ENCODE data around the gene BCL2L13.
A peak's percentile ranks its signal among the peaks of the same experiment; 100 is the strongest.

Gene BCL2L13

GRCh38 chr22:17772249-17772957, 133.8 kb downstream of the BCL2L13 start:
- Histone ChIP-seq H3K36me3 (ENCODE audit: insufficient read depth, insufficient read length, low read length) (peaks cover 5% of the 10 kb centered on the region), H3K9me3 (ENCODE audit: insufficient read depth, low read length) (no peaks in the 10 kb centered on the region), H3K4me3 (ENCODE audit: insufficient read length, low read depth) (no peak overlapping the region), H3K27me3 (ENCODE audit: insufficient read depth, insufficient read length) (peaks cover 4% of the 10 kb centered on the region), H3K4me1 (ENCODE audit: insufficient read depth, insufficient read length) (peaks cover 8% of the 10 kb centered on the region), H3K9ac (ENCODE audit: insufficient read length, low read depth) (no peak overlapping the region)
- TF ChIP-seq SUZ12 (IDR thresholded peaks at IDR 0.05; ENCODE audit: extremely low read depth, insufficient read depth, insufficient read length) (no peak), ZNF274 (IDR thresholded peaks at IDR 0.05; ENCODE audit: low read depth, low read length) (no peak), YY1 (IDR thresholded peaks at IDR 0.05; ENCODE audit: insufficient read depth, insufficient read length) (no peak)
- no peak for DNase-seq (ENCODE audit: low read depth, low spot score)

- no peak for DNase-seq (ENCODE audit: low read depth, low spot score)
- Histone ChIP-seq H3K27me3 (ENCODE audit: insufficient read depth, insufficient read length) (peaks cover 4% of the 10 kb centered on the region), H3K4me1 (ENCODE audit: insufficient read depth, insufficient read length) (peaks cover 8% of the 10 kb centered on the region), H3K9me3 (ENCODE audit: insufficient read depth, low read length) (no peaks in the 10 kb centered on the region), H3K9ac (ENCODE audit: insufficient read length, low read depth) (peak overlapping the region; percentile 82), H3K36me3 (ENCODE audit: insufficient read depth, insufficient read length, low read length) (peaks cover 5% of the 10 kb centered on the region), H3K4me3 (ENCODE audit: insufficient read length, low read depth) (peak overlapping the region; percentile 39)
- TF ChIP-seq YY1 (IDR thresholded peaks at IDR 0.05; ENCODE audit: insufficient read depth, insufficient read length) (no peak), SUZ12 (IDR thresholded peaks at IDR 0.05; ENCODE audit: extremely low read depth, insufficient read depth, insufficient read length) (no peak), ZNF274 (IDR thresholded peaks at IDR 0.05; ENCODE audit: low read depth, low read length) (no peak)
Measured at GRCh38 chr22:17772958-17773605, 134.5 kb downstream of the BCL2L13 start.

- TF ChIP-seq YY1 (IDR thresholded peaks at IDR 0.05; ENCODE audit: insufficient read depth, insufficient read length): no peak
- no peak for TF ChIP-seq SUZ12 (IDR thresholded peaks at IDR 0.05; ENCODE audit: extremely low read depth, insufficient read depth, insufficient read length)
- no peak for TF ChIP-seq ZNF274 (IDR thresholded peaks at IDR 0.05; ENCODE audit: low read depth, low read length)
- peak overlapping the region; percentile 82 for H3K9ac ChIP-seq (ENCODE audit: insufficient read length, low read depth)
- peaks cover 8% of the 10 kb centered on the region for H3K4me1 ChIP-seq (ENCODE audit: insufficient read depth, insufficient read length)
Measured at GRCh38 chr22:17773606-17774205, 135.1 kb downstream of the BCL2L13 start.

GRCh38 chr22:17774206-17774925, 135.8 kb downstream of the BCL2L13 start, which contains the start of gene BID:
TSS of gene BID (minus strand) at chr22:17774469. CDS start at chr22:17750116, 24,353 bp downstream.
- Histone ChIP-seq H3K9me3 (ENCODE audit: insufficient read depth, low read length) (no peaks in the 10 kb centered on the region), H3K4me1 (ENCODE audit: insufficient read depth, insufficient read length) (peaks cover 8% of the 10 kb centered on the region), H3K27me3 (ENCODE audit: insufficient read depth, insufficient read length) (peaks cover 4% of the 10 kb centered on the region), H3K4me3 (ENCODE audit: insufficient read length, low read depth) (peak within 1 kb of the TSS; percentile 39), H3K9ac (ENCODE audit: insufficient read length, low read depth) (peak within 1 kb of the TSS; percentile 82), H3K36me3 (ENCODE audit: insufficient read depth, insufficient read length, low read length) (peaks cover 5% of the 10 kb centered on the region)
- TF ChIP-seq YY1 (IDR thresholded peaks at IDR 0.05; ENCODE audit: insufficient read depth, insufficient read length) (no peak), SUZ12 (IDR thresholded peaks at IDR 0.05; ENCODE audit: extremely low read depth, insufficient read depth, insufficient read length) (no peak), ZNF274 (IDR thresholded peaks at IDR 0.05; ENCODE audit: low read depth, low read length) (no peak)
- no peak for DNase-seq (ENCODE audit: low read depth, low spot score)

More at GRCh38 chr22:17773606-17774205, 135.1 kb downstream of the BCL2L13 start:
- Histone ChIP-seq H3K9me3 (ENCODE audit: insufficient read depth, low read length) (no peaks in the 10 kb centered on the region), H3K4me3 (ENCODE audit: insufficient read length, low read depth) (peak overlapping the region; percentile 39), H3K27me3 (ENCODE audit: insufficient read depth, insufficient read length) (peaks cover 4% of the 10 kb centered on the region), H3K36me3 (ENCODE audit: insufficient read depth, insufficient read length, low read length) (peaks cover 5% of the 10 kb centered on the region)
- DNase-seq (ENCODE audit: low read depth, low spot score): no peak

GRCh38 chr22:17774926-17775685, 136.5 kb downstream of the BCL2L13 start:
- H3K4me1 ChIP-seq (ENCODE audit: insufficient read depth, insufficient read length): peaks cover 13% of the 10 kb centered on the region
- peaks cover 5% of the 10 kb centered on the region for H3K36me3 ChIP-seq (ENCODE audit: insufficient read depth, insufficient read length, low read length)
- TF ChIP-seq YY1 (IDR thresholded peaks at IDR 0.05; ENCODE audit: insufficient read depth, insufficient read length): no peak
- no peak for TF ChIP-seq SUZ12 (IDR thresholded peaks at IDR 0.05; ENCODE audit: extremely low read depth, insufficient read depth, insufficient read length)
- no peak for DNase-seq (ENCODE audit: low read depth, low spot score)
- H3K4me3 ChIP-seq (ENCODE audit: insufficient read length, low read depth): no peak overlapping the region
- H3K9ac ChIP-seq (ENCODE audit: insufficient read length, low read depth): no peak overlapping the region
- H3K9me3 ChIP-seq (ENCODE audit: insufficient read depth, low read length): no peaks in the 10 kb centered on the region
- H3K27me3 ChIP-seq (ENCODE audit: insufficient read depth, insufficient read length): peaks cover 4% of the 10 kb centered on the region

- Histone ChIP-seq H3K36me3 (ENCODE audit: insufficient read depth, insufficient read length, low read length) (peaks cover 5% of the 10 kb centered on the region), H3K4me3 (ENCODE audit: insufficient read length, low read depth) (no peak overlapping the region), H3K4me1 (ENCODE audit: insufficient read depth, insufficient read length) (peaks cover 17% of the 10 kb centered on the region), H3K9ac (ENCODE audit: insufficient read length, low read depth) (no peak overlapping the region), H3K9me3 (ENCODE audit: insufficient read depth, low read length) (no peaks in the 10 kb centered on the region), H3K27me3 (ENCODE audit: insufficient read depth, insufficient read length) (peaks cover 4% of the 10 kb centered on the region)
- no peak for TF ChIP-seq SUZ12 (IDR thresholded peaks at IDR 0.05; ENCODE audit: extremely low read depth, insufficient read depth, insufficient read length)
- no peak for TF ChIP-seq ZNF274 (IDR thresholded peaks at IDR 0.05; ENCODE audit: low read depth, low read length)
- TF ChIP-seq YY1 (IDR thresholded peaks at IDR 0.05; ENCODE audit: insufficient read depth, insufficient read length): no peak
- DNase-seq (ENCODE audit: low read depth, low spot score): no peak
Measured at GRCh38 chr22:17775781-17776465, 137.4 kb downstream of the BCL2L13 start.
